B cell (primary cell): Measurements from ENCODE around the gene VKORC1. TPM values are rescaled to one million over a fixed set of nuclear protein-coding genes. Genes with fewer than 3 reads are reported as not detected.

ENCODE experiments used
- ATAC-seq: fragments of 200-7000 bp; cut with Tn5 transposase; one replicate; pipeline ENCODE4 v1.10.0; 2021; ENCODE audit warnings: low read depth, mild to moderate bottlenecking, moderate number of reproducible peaks, moderate library complexity
- CTCF ChIA-PET: fragments of 350-600 bp; sonication (Branson Sonifier 250); formaldehyde crosslinking; loops from one replicate; lab custom pipeline; 2021; ENCODE audit warnings: antibody characterized with exemption, inconsistent platforms; lab: Charles Lee
- POLR2A ChIA-PET: fragments of 350-600 bp; sonication (Branson Sonifier 250); formaldehyde crosslinking; loops from one replicate; lab custom pipeline; 2021; ENCODE audit warnings: antibody characterized with exemption; lab: Charles Lee
- DNase-seq: peaks from one replicate; pipeline ENCODE4 v3.0.0; 2013
- H2AFZ ChIP-seq: 2 replicates; pipeline ENCODE4 v1.6.1; 2012; ENCODE audit warnings: mild to moderate bottlenecking, low read depth, low read length; ENCODE audit not compliant: insufficient read depth, poor library complexity, severe bottlenecking
- H3K27ac ChIP-seq, 2 donors: 1 replicate in 1 of 2; 2 replicates in 1 of 2; pipeline ENCODE4 v1.5.1; 2012 to 2013; ENCODE audit warnings: low read length in 2 of 2, mild to moderate bottlenecking in 2 of 2, moderate library complexity in 1 of 2
- H3K27me3 ChIP-seq, 4 experiments: fragments of 200-600 bp in 1 of 4; sonication (generic) in 1 of 4; replicated peaks in 1 of 4; 1 replicate in 2 of 4; 2 replicates in 2 of 4; pipeline versions ENCODE4 v1.6.1 to v1.7.0; 2013 to 2016; ENCODE audit warnings: low read length in 3 of 4, mild to moderate bottlenecking in 2 of 4, mixed read lengths in 1 of 4, moderate library complexity in 1 of 4; ENCODE audit not compliant: insufficient read depth in 4 of 4, control insufficient read depth in 3 of 4; ENCODE audit errors: control extremely low read depth in 1 of 4
- H3K36me3 ChIP-seq, 2 experiments: replicated peaks in 1 of 2; 1 replicate in 1 of 2; 2 replicates in 1 of 2; pipeline versions ENCODE4 v1.6.1 to v1.7.1; 2013; ENCODE audit warnings: low read length in 1 of 2; ENCODE audit not compliant: insufficient read depth in 2 of 2, control insufficient read depth in 1 of 2; ENCODE audit errors: control extremely low read depth in 1 of 2, extremely low read depth in 1 of 2
- H3K4me1 ChIP-seq, 2 donors: fragments of 200-600 bp in 1 of 2; sonication (generic) in 1 of 2; 1 replicate in 1 of 2; 2 replicates in 1 of 2; pipeline versions ENCODE4 v1.5.1 to v1.6.1; 2013 to 2017; ENCODE audit warnings: low read length in 2 of 2; ENCODE audit not compliant: control insufficient read depth in 2 of 2, insufficient read depth in 2 of 2
- H3K4me2 ChIP-seq: replicated peaks from 2 replicates; pipeline ENCODE3; 2012; ENCODE audit warnings: mild to moderate bottlenecking, low read depth, low read length; ENCODE audit not compliant: poor library complexity, severe bottlenecking
- H3K4me3 ChIP-seq, 5 experiments: fragments of 200-600 bp in 1 of 5; sonication (generic) in 1 of 5; 1 replicate in 3 of 5; 2 replicates in 2 of 5; pipeline versions ENCODE4 v1.5.1 to v1.7.0; 2011 to 2016; ENCODE audit warnings: low read length in 4 of 5, mild to moderate bottlenecking in 4 of 5, low read depth in 2 of 5, control low read depth in 1 of 5, moderate library complexity in 1 of 5; ENCODE audit not compliant: insufficient read depth in 1 of 5; ENCODE audit errors: control extremely low read depth in 1 of 5, extremely low read depth in 1 of 5
- H3K79me2 ChIP-seq: fragments of 200-600 bp; sonication (generic); one replicate; pipeline ENCODE4 v1.6.0; 2016; ENCODE audit warnings: low read length; ENCODE audit not compliant: control insufficient read depth, insufficient read depth
- H3K9ac ChIP-seq: fragments of 200-600 bp; sonication (generic); 2 replicates; pipeline ENCODE4 v1.6.1; 2017; ENCODE audit warnings: mild to moderate bottlenecking, low read length, moderate library complexity
- H3K9me3 ChIP-seq, 3 donors: one replicate each; pipeline versions ENCODE4 v1.6.1 to v1.7.1; 2013; ENCODE audit warnings: low read length in 2 of 3; ENCODE audit not compliant: control insufficient read depth in 2 of 3, insufficient read depth in 1 of 3; ENCODE audit errors: control extremely low read depth in 1 of 3
- H4K20me1 ChIP-seq: 2 replicates; pipeline ENCODE4 v1.6.0; 2012; ENCODE audit warnings: mild to moderate bottlenecking, low read length; ENCODE audit not compliant: insufficient read depth, control insufficient read depth, poor library complexity, severe bottlenecking
- H3K27ac Mint-ChIP-seq: one replicate; pipeline ENCODE4 v1.8.0; 2021; ENCODE audit warnings: mixed read lengths
- H3K27me3 Mint-ChIP-seq: one replicate; pipeline ENCODE4 v1.8.0; 2021; ENCODE audit warnings: mixed read lengths
- H3K4me1 Mint-ChIP-seq: one replicate; pipeline ENCODE4 v1.8.0; 2021; ENCODE audit warnings: mixed read lengths
- H3K4me3 Mint-ChIP-seq: one replicate; pipeline ENCODE4 v1.8.0; 2021; ENCODE audit warnings: mixed read lengths
- H3K9me3 Mint-ChIP-seq: one replicate; pipeline ENCODE4 v1.8.0; 2022; ENCODE audit warnings: mixed read lengths; ENCODE audit not compliant: insufficient read depth
- EZH2 ChIP-seq: IDR thresholded peaks from 2 replicates; pipeline ENCODE4 v1.6.1; 2012; ENCODE audit warnings: borderline replicate concordance, low read depth, mild to moderate bottlenecking, moderate library complexity, low read length; ENCODE audit not compliant: insufficient read depth, poor library complexity, severe bottlenecking
- WGBS: methylation state at CpG from one replicate; pipeline ENCODE4 v1.1.5; 2013; ENCODE audit warnings: missing lambda C conversion rate; ENCODE audit not compliant: insufficient coverage; 5-methylcytosine and 5-hydroxymethylcytosine counted together
- intact Hi-C: fragments of 100-400 bp; cut with micrococcal nuclease; formaldehyde crosslinking; loops from one replicate; pipeline ENCODE4 v1.10.0; 2022
- polyA plus RNA-seq: library from polyadenylated mRNA; depleted of rRNA; stranded (reverse); fragments of >200 nt; gene quantifications from 2 replicates; pipeline ENCODE4 v1.2.3, GENCODE V29; 2012
- total RNA-seq, 2 donors: library from RNA; stranded (reverse); fragments of 120-200 nt in 1 of 2; gene quantifications; 1 replicate in 1 of 2; 2 replicates in 1 of 2; pipeline versions ENCODE4 v1.2.3 to v1.2.4, GENCODE V29; 2013 to 2022
- TF ChIP-seq, protein P1 (sequence below): fragments of 200-600 bp; IDR thresholded peaks from one replicate; pipeline ENCODE4 v1.8.0; 2022; ENCODE audit warnings: antibody characterized with exemption, mild to moderate bottlenecking

The VKORC1 gene
- total and polyA plus RNA-seq, 2 donors (not counting 1 experiment from before 2014, with no cell fraction given) = 31.8 to 45.7 TPM

DNA sequence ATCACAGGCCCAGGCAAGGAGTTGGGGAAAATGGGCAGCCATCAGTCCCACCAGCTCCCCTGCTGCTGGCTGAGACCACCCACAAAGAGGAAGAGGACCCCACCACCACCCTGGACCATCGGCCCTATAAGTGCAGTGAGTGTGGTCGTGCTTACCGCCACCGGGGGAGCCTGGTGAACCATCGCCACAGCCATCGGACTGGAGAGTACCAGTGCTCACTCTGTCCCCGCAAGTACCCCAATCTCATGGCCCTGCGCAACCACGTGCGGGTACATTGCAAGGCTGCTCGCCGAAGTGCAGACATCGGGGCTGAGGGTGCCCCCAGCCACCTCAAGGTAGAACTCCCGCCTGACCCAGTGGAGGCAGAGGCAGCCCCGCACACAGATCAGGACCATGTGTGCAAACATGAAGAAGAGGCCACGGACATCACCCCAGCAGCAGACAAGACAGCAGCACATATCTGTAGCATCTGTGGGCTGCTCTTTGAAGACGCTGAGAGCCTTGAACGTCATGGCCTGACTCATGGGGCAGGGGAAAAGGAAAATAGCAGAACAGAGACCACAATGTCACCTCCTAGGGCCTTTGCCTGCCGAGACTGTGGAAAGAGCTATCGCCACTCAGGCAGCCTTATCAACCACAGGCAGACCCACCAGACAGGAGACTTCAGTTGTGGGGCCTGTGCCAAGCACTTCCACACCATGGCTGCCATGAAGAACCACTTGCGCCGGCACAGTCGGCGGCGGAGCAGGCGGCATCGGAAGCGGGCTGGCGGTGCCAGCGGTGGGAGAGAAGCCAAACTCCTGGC is 16.8 kb downstream of the VKORC1 start:
- no peak for ATAC-seq

DNA sequence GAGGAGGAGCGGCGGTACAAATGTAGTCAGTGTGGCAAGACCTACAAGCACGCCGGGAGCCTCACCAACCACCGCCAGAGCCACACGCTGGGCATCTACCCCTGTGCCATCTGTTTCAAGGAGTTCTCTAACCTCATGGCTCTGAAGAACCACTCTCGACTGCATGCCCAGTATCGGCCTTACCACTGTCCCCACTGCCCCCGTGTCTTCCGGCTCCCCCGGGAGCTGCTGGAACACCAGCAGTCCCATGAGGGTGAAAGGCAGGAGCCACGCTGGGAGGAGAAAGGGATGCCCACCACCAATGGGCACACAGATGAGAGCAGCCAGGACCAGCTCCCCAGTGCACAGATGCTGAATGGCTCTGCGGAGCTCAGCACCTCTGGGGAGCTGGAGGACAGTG is 17.6 kb downstream of the VKORC1 start:
- intact Hi-C loops = no loop called here
- H3K4me1 ChIP-seq = peaks cover 19 to 25% of the 10 kb centered on the region in 2 donors
- 98% methylated on average over 11 of the region's 13 CpGs for WGBS
- Mint-ChIP-seq H3K9me3 (no peaks in the 10 kb centered on the region), H3K27me3 (no peaks in the 10 kb centered on the region), H3K4me3 (no peak overlapping the region), H3K27ac (no peak overlapping the region), H3K4me1 (peaks cover 37% of the 10 kb centered on the region)
- ChIA-PET CTCF (no interaction called here), POLR2A (no interaction called here)
- H3K27ac ChIP-seq = no peak overlapping the region
- no peaks in the 10 kb centered on the region for H3K27me3 ChIP-seq
- H3K4me2 ChIP-seq = no peak overlapping the region
- H3K79me2 ChIP-seq = peaks cover 80% of the 10 kb centered on the region
- no peak overlapping the region for H2AFZ ChIP-seq
- peaks cover 0 to 3% (median 0%) of the 10 kb centered on the region in 3 donors for H3K9me3 ChIP-seq
- peaks cover 0 to 52% of the 10 kb centered on the region in 2 experiments for H3K36me3 ChIP-seq
- peaks cover 55% of the 10 kb centered on the region for H4K20me1 ChIP-seq
- TF ChIP-seq, protein P1, sequence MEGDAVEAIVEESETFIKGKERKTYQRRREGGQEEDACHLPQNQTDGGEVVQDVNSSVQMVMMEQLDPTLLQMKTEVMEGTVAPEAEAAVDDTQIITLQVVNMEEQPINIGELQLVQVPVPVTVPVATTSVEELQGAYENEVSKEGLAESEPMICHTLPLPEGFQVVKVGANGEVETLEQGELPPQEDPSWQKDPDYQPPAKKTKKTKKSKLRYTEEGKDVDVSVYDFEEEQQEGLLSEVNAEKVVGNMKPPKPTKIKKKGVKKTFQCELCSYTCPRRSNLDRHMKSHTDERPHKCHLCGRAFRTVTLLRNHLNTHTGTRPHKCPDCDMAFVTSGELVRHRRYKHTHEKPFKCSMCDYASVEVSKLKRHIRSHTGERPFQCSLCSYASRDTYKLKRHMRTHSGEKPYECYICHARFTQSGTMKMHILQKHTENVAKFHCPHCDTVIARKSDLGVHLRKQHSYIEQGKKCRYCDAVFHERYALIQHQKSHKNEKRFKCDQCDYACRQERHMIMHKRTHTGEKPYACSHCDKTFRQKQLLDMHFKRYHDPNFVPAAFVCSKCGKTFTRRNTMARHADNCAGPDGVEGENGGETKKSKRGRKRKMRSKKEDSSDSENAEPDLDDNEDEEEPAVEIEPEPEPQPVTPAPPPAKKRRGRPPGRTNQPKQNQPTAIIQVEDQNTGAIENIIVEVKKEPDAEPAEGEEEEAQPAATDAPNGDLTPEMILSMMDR = no peak
- TF ChIP-seq EZH2 = no peak
- H3K9ac ChIP-seq = no peak overlapping the region
- ATAC-seq (no peak), DNase-seq (no peak)
- no peak overlapping the region for H3K4me3 ChIP-seq

More for the DNA sequence above, 16.8 kb downstream of the VKORC1 start:
- no peak overlapping the region for H3K9ac ChIP-seq
- peaks cover 80% of the 10 kb centered on the region for H3K79me2 ChIP-seq
- H3K36me3 ChIP-seq = peaks cover 0 to 52% of the 10 kb centered on the region in 2 experiments
- no peak overlapping the region for H2AFZ ChIP-seq
- Mint-ChIP-seq H3K9me3 (no peaks in the 10 kb centered on the region), H3K27ac (no peak overlapping the region), H3K4me3 (no peak overlapping the region), H3K27me3 (no peaks in the 10 kb centered on the region), H3K4me1 (peaks cover 32% of the 10 kb centered on the region)
- no peak for DNase-seq
- ChIA-PET POLR2A (no interaction called here), CTCF (interaction anchor here (0.6 kb wide), 1 partner anchor 79 kb away, joined by 5 read pairs; no protein-coding TSS in a partner anchor)
- intact Hi-C loops = no loop called here
- H4K20me1 ChIP-seq = peaks cover 62% of the 10 kb centered on the region
- peaks cover 11 to 20% of the 10 kb centered on the region in 2 donors for H3K4me1 ChIP-seq
- no peak overlapping the region for H3K27ac ChIP-seq
- H3K27me3 ChIP-seq = no peaks in the 10 kb centered on the region
- no peak overlapping the region for H3K4me3 ChIP-seq
- H3K9me3 ChIP-seq = peaks cover 0 to 3% (median 0%) of the 10 kb centered on the region in 3 donors
- 97% methylated on average over 30 of the region's 30 CpGs for WGBS
- H3K4me2 ChIP-seq = no peak overlapping the region
- TF ChIP-seq, protein P1 = no peak
- TF ChIP-seq EZH2 = no peak
